Ascending aorta (tissue), 2 donors: ENCODE results near the gene CCL27. TPM values are rescaled to one million over a fixed set of nuclear protein-coding genes. Genes with fewer than 3 reads are reported as not detected.

Source experiments
- DNase-seq, 2 donors: peaks; one replicate each; pipeline ENCODE4 v3.0.0-alpha.2; 2019; ENCODE audit warnings: low spot score in 2 of 2
- H3K27ac ChIP-seq, 2 donors: fragments of 200-600 bp; sonication (generic); one replicate each; pipeline ENCODE4 v1.5.1; 2016 to 2017; ENCODE audit warnings: mild to moderate bottlenecking in 1 of 2
- H3K27me3 ChIP-seq: fragments of 200-600 bp; sonication (generic); one replicate; pipeline ENCODE4 v1.5.1; 2017
- H3K36me3 ChIP-seq, 2 donors: fragments of 200-600 bp; sonication (generic); one replicate each; pipeline ENCODE4 v1.5.1; 2016
- H3K4me1 ChIP-seq, 2 donors: fragments of 200-600 bp; sonication (generic); one replicate each; pipeline ENCODE4 v1.5.1; 2016 to 2017; ENCODE audit warnings: mild to moderate bottlenecking in 1 of 2
- H3K4me3 ChIP-seq, 2 donors: fragments of 200-600 bp; sonication (generic); one replicate each; pipeline ENCODE4 v1.5.1; 2016 to 2017; ENCODE audit warnings: mild to moderate bottlenecking in 1 of 2
- H3K9me3 ChIP-seq, 2 donors: fragments of 200-600 bp; sonication (generic); one replicate each; pipeline ENCODE4 v1.5.1; 2016
- intact Hi-C: fragments of 100-400 bp; cut with DNase I; formaldehyde crosslinking; loops from one replicate; pipeline ENCODE4 v1.15.1; 2023
- total RNA-seq: library from RNA; depleted of rRNA; stranded (reverse); fragments of >200 nt; gene quantifications from one replicate; pipeline ENCODE4 v1.1.0, GENCODE V29; 2016
- TF ChIP-seq, protein P1 (sequence below), 3 experiments: fragments of 200-600 bp in 2 of 3; fragments of 450-650 bp in 1 of 3; sonication (generic) in 2 of 3; IDR thresholded peaks; one replicate each; pipeline ENCODE4 v1.5.1; 2016 to 2019; ENCODE audit warnings: antibody characterized with exemption in 3 of 3, mild to moderate bottlenecking in 1 of 3, moderate library complexity in 1 of 3

The CCL27 gene
- total RNA-seq, 1 donor from 2014 or later, result 9.3 TPM

DNA sequence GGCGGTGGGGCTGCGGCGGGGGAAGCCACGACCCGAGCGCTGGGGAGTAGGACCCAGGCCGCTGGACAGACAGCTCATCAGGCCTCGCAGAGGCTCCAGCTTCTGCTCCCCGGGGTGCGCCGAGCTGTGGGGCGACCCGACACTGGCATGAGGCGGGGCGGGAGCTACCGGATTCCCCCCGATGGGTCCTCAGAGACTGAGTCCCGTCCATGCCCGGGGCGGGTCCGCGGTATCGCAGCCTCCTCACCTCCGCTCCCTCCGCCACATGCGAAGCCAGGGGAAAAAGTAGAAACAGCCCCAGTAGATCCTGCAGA, 2.6 kb upstream of the CCL27 start:
- TF ChIP-seq, protein P1, sequence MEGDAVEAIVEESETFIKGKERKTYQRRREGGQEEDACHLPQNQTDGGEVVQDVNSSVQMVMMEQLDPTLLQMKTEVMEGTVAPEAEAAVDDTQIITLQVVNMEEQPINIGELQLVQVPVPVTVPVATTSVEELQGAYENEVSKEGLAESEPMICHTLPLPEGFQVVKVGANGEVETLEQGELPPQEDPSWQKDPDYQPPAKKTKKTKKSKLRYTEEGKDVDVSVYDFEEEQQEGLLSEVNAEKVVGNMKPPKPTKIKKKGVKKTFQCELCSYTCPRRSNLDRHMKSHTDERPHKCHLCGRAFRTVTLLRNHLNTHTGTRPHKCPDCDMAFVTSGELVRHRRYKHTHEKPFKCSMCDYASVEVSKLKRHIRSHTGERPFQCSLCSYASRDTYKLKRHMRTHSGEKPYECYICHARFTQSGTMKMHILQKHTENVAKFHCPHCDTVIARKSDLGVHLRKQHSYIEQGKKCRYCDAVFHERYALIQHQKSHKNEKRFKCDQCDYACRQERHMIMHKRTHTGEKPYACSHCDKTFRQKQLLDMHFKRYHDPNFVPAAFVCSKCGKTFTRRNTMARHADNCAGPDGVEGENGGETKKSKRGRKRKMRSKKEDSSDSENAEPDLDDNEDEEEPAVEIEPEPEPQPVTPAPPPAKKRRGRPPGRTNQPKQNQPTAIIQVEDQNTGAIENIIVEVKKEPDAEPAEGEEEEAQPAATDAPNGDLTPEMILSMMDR (IDR thresholded peaks at IDR 0.05), result no peak
- H3K4me1 ChIP-seq, result peaks cover 5 to 14% of the 10 kb centered on the region in 2 donors
- no peak for DNase-seq
- peak overlapping the region; percentile 99 to 100 for H3K27ac ChIP-seq
- no peaks in the 10 kb centered on the region for H3K9me3 ChIP-seq
- intact Hi-C loops, result loop anchor here (1.0 to 10.0 kb wide), 10 partner anchors 12 to 1822 kb away; partner anchors contain the start of genes ATOSB, DCTN3, DNAI1 and FAM219A
- H3K4me3 ChIP-seq, result peak overlapping the region; percentile 88
- peaks cover 15 to 32% of the 10 kb centered on the region in 2 donors for H3K36me3 ChIP-seq
- no peaks in the 10 kb centered on the region for H3K27me3 ChIP-seq

DNA sequence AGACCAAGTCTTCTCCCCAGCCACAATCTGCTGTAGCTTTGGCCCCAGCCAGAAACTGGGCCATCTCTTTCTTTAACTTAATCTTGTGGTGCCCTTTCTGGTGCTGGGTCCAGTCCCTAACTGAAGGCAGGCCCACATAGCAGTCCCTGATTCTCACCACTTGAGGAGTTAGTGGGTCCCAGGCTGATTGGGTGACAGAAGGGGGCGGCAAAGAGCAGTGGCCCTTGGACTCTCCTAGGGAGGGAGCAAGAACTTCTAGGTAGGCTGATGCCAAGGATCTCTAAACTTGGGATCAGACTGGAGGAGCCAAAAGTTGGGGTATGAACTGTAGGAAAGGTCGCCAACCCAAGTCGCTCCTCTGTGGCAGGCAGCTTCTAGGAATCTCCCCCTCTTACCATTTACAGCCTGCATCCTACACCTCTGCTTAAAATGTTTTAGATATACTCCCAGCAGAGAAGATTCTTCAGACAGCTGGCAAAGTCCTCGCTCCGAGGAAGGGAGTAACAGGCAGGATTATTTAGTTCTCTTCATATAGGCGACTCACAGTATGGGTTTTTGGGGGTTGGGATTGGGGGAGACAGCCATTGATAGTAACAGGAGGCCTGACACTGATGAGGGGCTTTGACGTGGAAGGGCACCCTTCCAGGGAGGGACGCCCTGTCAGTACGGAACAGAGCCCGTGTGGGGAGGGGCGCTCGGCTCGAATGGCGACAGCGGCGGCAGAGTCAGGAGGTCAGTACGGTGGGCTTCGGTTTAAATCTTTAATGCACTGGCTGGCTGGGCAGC, 2.0 kb upstream of the CCL27 start:
- Histone ChIP-seq H3K9me3 (no peaks in the 10 kb centered on the region), H3K27me3 (no peaks in the 10 kb centered on the region), H3K36me3 (peaks cover 21 to 37% of the 10 kb centered on the region in 2 donors), H3K4me3 (peak overlapping the region; percentile 88), H3K27ac (peak overlapping the region; percentile 99 to 100), H3K4me1 (peaks cover 5 to 14% of the 10 kb centered on the region in 2 donors)
- peak; percentile 45 to 92 for DNase-seq
- intact Hi-C loops, result loop anchor here (1.0 to 10.0 kb wide), 11 partner anchors 11 to 1823 kb away; partner anchors contain the start of genes ATOSB, DCTN3, DNAI1 and FAM219A
- TF ChIP-seq, protein P1 (IDR thresholded peaks at IDR 0.05), result peak; percentile 80 to 91 (median 90)

DNA sequence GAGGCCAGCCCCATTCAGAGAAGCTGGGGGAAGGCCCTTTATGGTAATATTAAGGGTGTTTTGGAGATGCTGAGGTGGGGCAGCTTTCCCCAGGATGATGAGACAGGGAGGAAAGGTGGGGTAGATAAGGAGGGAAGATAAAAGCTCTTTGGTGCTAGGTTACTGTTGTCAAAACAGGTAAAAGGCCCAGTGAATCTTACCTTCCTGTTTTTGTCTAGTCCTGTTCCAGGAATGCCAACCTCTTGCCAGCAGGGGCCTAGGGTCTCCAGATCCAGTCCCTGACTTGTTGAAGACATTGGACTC, 797 bp upstream of the CCL27 start:
- TF ChIP-seq, protein P1 (IDR thresholded peaks at IDR 0.05), result no peak
- H3K36me3 ChIP-seq, result peaks cover 28 to 32% of the 10 kb centered on the region in 2 donors
- H3K27ac ChIP-seq, result peak overlapping the region; percentile 99 to 100
- no peaks in the 10 kb centered on the region for H3K9me3 ChIP-seq
- no peaks in the 10 kb centered on the region for H3K27me3 ChIP-seq
- no peak for DNase-seq
- intact Hi-C loops, result loop anchor here (5.0 to 10.0 kb wide), 2 partner anchors 51 to 452 kb away; partner anchors contain the start of genes ATOSB and RPP25L
- H3K4me3 ChIP-seq, result no peak overlapping the region
- peaks cover 5 to 14% of the 10 kb centered on the region in 2 donors for H3K4me1 ChIP-seq

DNA sequence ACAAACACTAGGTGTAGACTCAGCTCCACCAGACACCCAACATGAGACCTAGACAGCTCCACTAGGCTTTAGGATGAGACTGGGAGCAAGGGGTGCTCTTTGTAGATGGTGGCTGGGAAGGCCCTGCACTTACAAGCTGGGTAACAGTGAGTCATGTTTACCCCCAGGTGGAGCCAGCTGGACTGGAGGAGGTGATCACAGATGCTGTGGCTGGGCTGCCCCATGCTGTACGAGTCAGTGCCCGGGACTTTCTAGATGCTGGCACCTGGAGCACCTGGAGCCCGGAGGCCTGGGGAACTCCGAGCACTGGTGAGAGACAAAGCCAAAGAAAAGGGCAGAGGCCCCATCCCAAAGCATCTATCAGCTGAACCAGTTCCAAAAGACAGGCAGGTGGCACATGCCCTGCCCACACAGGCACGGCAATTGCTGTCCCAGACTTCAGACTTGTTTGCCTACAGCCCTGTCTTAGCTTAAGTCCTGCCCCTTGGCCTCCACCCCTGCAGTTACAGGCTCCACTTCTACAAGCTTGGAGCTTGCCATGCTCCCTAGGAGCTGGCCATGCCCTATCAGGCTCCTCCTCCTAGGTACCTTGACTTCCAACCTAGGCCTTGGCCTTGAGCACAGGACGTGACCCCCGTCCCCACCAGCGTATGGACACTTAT, 2.7 kb downstream of the CCL27 start:
- TF ChIP-seq, protein P1 (IDR thresholded peaks at IDR 0.05), result no peak
- peaks cover 28 to 38% of the 10 kb centered on the region in 2 donors for H3K36me3 ChIP-seq
- H3K4me3 ChIP-seq, result no peak overlapping the region
- peaks cover 9 to 18% of the 10 kb centered on the region in 2 donors for H3K4me1 ChIP-seq
- DNase-seq, result no peak
- H3K9me3 ChIP-seq, result no peaks in the 10 kb centered on the region
- no peaks in the 10 kb centered on the region for H3K27me3 ChIP-seq
- intact Hi-C loops, result loop anchor here (5.0 to 10.0 kb wide), 3 partner anchors 47 to 455 kb away; partner anchors contain the start of genes ATOSB, FANCG, RPP25L and VCP
- no peak overlapping the region for H3K27ac ChIP-seq

DNA sequence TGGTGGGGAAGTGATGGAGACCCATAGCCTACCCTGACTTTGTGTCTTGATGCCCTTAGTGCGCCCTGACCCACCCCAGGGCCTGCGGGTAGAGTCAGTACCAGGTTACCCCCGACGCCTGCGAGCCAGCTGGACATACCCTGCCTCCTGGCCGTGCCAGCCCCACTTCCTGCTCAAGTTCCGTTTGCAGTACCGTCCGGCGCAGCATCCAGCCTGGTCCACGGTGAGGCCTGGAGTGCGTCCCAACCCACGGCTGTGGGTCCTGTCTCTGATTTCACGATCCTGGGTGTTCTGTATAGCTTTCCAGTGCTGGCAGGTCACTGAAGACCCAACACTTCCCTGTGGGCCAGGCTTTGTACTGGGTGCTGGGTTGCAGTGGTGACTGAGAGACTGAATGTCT, 4.0 kb downstream of the CCL27 start:
- DNase-seq, result no peak
- H3K9me3 ChIP-seq, result no peaks in the 10 kb centered on the region
- H3K36me3 ChIP-seq, result peaks cover 28 to 38% of the 10 kb centered on the region in 2 donors
- intact Hi-C loops, result loop anchor here (10.0 kb wide), 1 partner anchor 416 kb away; the partner anchor contains the start of genes FANCG and VCP
- H3K27me3 ChIP-seq, result no peaks in the 10 kb centered on the region
- TF ChIP-seq, protein P1 (IDR thresholded peaks at IDR 0.05), result no peak
- H3K27ac ChIP-seq, result no peak overlapping the region
- peaks cover 11 to 25% of the 10 kb centered on the region in 2 donors for H3K4me1 ChIP-seq
- H3K4me3 ChIP-seq, result no peak overlapping the region
